Activated naive CD8-positive, alpha-beta T cell treated with anti-CD3 and anti-CD28 coated beads, Interleukin-2, amount 10 ng/mL, durations not matched to agents 7 days and 5 days (primary cell): ENCODE data around the gene GATM. TPM values are rescaled to one million over a fixed set of nuclear protein-coding genes. Genes with fewer than 3 reads are reported as not detected.
A peak's percentile ranks its signal among the peaks of the same experiment; 100 is the strongest.

Experiments used
- ATAC-seq: fragments of 150-1000 bp; cut with Tn5 transposase; one replicate; pipeline ENCODE4 v1.10.0; 2021; ENCODE audit warnings: low read depth, moderate library complexity
- POLR2A ChIA-PET: fragments of 350-600 bp; sonication (Branson Sonifier 250); formaldehyde crosslinking; loops from one replicate; lab custom pipeline; 2021; ENCODE audit warnings: antibody characterized with exemption; lab: Charles Lee
- DNase-seq: peaks from one replicate; pipeline ENCODE4 v3.0.0; 2021
- H3K27ac Mint-ChIP-seq: one replicate; pipeline ENCODE4 v1.8.0; 2022; ENCODE audit warnings: mild to moderate bottlenecking, mixed read lengths
- H3K27me3 Mint-ChIP-seq: one replicate; pipeline ENCODE4 v1.8.0; 2022; ENCODE audit warnings: mild to moderate bottlenecking, moderate library complexity, mixed read lengths
- H3K36me3 Mint-ChIP-seq: one replicate; pipeline ENCODE4 v1.8.0; 2021; ENCODE audit warnings: mild to moderate bottlenecking, mixed read lengths
- H3K4me1 Mint-ChIP-seq: one replicate; pipeline ENCODE4 v1.8.0; 2021; ENCODE audit warnings: mixed read lengths
- H3K4me3 Mint-ChIP-seq: one replicate; pipeline ENCODE4 v1.8.0; 2022; ENCODE audit warnings: mild to moderate bottlenecking, moderate library complexity, mixed read lengths
- H3K9me3 Mint-ChIP-seq: one replicate; pipeline ENCODE4 v1.8.0; 2021; ENCODE audit warnings: mixed read lengths
- total RNA-seq, 2 experiments: library from RNA; stranded (reverse); gene quantifications; one replicate each; pipeline ENCODE4 v1.2.3, GENCODE V29; 2021

The GATM gene
- total RNA-seq, 2 experiments from 2014 or later = 2.9 to 3.5 TPM

DNA sequence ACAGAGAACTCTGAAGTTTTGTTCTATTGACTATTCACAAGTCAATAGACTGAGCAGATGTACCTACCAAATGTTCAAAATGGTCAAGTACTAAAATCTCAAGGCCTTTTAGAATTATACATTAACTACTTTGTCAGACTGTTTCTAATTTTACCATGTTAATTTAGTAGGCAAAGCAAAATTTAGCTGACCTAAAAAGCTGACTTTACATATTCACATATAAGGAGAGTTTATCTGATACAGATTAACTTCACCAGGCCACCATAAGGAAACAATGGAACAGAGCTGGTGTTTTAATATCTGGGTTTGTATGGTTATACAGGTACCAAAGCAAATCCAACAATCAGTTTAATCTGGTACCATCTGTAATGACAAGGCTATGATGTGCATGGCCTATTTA lies 15.9 kb downstream of the GATM start:
- Mint-ChIP-seq H3K4me3 (no peak overlapping the region), H3K4me1 (no peaks in the 10 kb centered on the region), H3K9me3 (no peaks in the 10 kb centered on the region), H3K27me3 (no peaks in the 10 kb centered on the region), H3K27ac (no peak overlapping the region), H3K36me3 (no peaks in the 10 kb centered on the region)
- POLR2A ChIA-PET = no interaction called here
- ATAC-seq (no peak), DNase-seq (no peak)

DNA sequence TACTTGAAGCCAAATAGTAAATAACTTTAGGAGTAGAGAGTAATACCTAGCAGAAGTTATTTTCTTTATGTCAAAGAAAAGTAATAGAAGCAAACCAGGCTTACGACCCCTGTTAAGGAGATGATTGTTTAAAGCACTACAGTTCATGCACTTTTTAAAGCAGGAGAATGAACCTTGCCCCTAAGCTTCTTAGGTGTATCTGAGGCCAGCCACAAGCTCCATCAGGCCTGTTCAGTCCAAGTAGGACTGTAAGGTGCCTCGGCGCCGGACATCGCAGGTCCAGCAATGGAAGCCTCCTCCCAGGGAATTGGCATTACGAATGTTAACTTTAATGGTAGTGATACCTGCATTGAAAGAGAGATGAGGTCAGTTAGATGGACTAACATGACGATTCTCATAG lies 16.5 kb downstream of the GATM start:
- no peaks in the 10 kb centered on the region for H3K36me3 Mint-ChIP-seq
- H3K27ac Mint-ChIP-seq = no peak overlapping the region
- POLR2A ChIA-PET = no interaction called here
- H3K4me1 Mint-ChIP-seq = no peaks in the 10 kb centered on the region
- no peaks in the 10 kb centered on the region for H3K27me3 Mint-ChIP-seq
- no peak overlapping the region for H3K4me3 Mint-ChIP-seq
- DNase-seq = no peak
- no peaks in the 10 kb centered on the region for H3K9me3 Mint-ChIP-seq
- no peak for ATAC-seq

DNA sequence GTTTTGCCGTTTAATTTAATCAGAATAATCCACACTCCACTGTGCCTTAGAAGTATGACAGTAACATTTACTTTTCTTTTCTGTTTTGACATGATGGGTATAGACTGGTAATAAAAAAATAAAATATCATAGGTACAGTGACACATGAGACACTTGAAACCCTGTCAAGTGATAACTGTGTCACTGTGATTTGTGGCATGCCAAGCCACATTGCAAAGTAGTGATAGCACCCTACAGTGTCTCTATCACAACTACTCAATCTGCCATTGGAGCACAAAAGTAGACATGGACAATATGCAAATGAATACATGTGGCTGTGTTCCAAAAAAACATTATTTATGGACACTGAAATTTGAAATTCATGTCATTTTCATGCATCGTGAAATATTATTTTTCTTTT lies 22.5 kb downstream of the GATM start:
- H3K9me3 Mint-ChIP-seq = no peaks in the 10 kb centered on the region
- H3K36me3 Mint-ChIP-seq = no peaks in the 10 kb centered on the region
- POLR2A ChIA-PET = no interaction called here

DNA sequence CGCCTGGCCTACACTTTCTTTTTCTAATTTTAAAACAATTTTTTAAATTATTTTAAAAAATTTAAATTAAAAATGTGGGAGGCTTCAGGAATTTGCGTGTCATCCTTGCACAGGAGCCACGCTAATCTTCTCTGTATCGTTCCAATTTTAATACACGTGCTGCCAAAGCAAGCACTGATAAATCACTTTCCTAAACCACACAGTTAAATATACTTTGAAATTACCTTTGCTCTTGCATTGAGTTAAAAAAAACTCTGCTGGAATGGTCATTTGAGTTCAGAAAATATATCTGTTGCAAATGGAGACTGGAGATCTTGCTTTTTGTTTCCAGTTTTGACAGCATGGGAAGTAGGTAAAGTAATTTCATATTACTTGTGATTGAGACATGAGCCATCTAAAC lies 23.6 kb downstream of the GATM start:
- Mint-ChIP-seq H3K4me1 (no peaks in the 10 kb centered on the region), H3K27me3 (peaks cover 11% of the 10 kb centered on the region), H3K9me3 (no peaks in the 10 kb centered on the region), H3K4me3 (no peak overlapping the region), H3K27ac (no peak overlapping the region), H3K36me3 (no peaks in the 10 kb centered on the region)
- DNase-seq = no peak
- ATAC-seq = no peak
- POLR2A ChIA-PET = no interaction called here

More for the DNA sequence above, 22.5 kb downstream of the GATM start:
- Mint-ChIP-seq H3K27me3 (peaks cover 6% of the 10 kb centered on the region), H3K4me1 (no peaks in the 10 kb centered on the region), H3K4me3 (no peak overlapping the region), H3K27ac (no peak overlapping the region)
- DNase-seq = no peak
- ATAC-seq = no peak

DNA sequence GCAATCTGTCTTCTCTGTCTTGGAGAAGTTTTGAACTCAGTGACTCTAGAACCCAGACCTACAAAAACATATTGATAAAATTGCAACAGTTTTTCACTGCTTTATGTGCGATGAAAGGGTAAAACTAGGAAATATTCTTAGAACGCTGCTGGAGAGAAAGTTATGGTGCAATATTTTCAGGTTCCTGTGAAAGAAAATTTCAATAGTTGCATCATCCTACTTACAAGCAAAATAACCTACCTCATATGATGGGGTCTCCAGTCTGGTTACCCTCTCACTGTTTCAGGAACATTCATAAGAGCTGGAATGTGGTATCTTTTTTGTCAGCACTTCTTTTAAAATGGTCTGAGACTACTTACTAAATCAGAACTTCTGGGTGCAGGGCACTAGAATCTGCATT lies 27.1 kb downstream of the GATM start:
- no peaks in the 10 kb centered on the region for H3K4me1 Mint-ChIP-seq
- H3K9me3 Mint-ChIP-seq = no peaks in the 10 kb centered on the region
- POLR2A ChIA-PET = no interaction called here
- DNase-seq (no peak), ATAC-seq (no peak)
- no peaks in the 10 kb centered on the region for H3K36me3 Mint-ChIP-seq
- H3K27me3 Mint-ChIP-seq = peaks cover 34% of the 10 kb centered on the region
- no peak overlapping the region for H3K4me3 Mint-ChIP-seq
- H3K27ac Mint-ChIP-seq = no peak overlapping the region

DNA sequence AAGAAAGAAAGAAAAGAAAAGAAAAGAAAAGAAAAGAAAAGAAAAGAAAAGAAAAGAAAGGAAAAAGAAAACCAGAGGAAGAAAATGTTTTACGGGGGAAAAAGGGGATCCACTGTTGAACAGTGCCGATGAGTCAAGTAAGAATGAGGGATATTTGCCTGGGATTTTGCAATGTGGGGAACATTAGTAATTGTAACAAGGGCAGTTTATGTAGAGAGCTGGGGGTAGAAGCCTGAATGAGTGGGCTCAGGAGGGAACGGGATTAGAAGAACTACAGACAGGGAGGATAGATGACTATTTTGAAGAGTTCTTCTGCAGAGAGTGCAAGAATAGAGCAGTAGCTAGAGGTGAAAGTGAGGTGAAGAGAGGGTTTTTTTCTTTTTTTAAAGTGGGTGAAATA lies 28.7 kb downstream of the GATM start:
- no peak for ATAC-seq
- POLR2A ChIA-PET = no interaction called here
- Mint-ChIP-seq H3K36me3 (no peaks in the 10 kb centered on the region), H3K27me3 (peaks cover 40% of the 10 kb centered on the region), H3K4me1 (no peaks in the 10 kb centered on the region), H3K9me3 (no peaks in the 10 kb centered on the region), H3K27ac (no peak overlapping the region), H3K4me3 (no peak overlapping the region)
- no peak for DNase-seq

DNA sequence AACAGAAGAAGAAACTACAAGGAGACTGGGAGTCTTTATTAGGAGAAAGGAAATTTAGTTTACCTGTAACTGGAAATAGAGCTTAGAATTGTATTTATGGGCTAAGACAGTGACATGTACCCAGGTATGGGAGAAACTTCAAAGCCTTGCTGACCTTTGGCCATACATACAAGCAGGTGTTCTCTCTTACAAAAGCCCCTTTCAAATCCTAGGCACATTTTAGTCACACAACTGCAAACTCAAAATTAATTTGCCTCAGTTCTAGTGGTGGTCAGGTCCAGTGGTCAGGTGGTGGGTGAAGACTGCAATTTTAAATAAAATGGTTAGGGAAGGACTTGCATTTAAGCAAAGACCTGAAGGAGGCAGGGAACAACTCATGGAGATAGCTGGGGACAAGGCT lies 30.4 kb downstream of the GATM start:
- no peak overlapping the region for H3K4me3 Mint-ChIP-seq
- H3K27me3 Mint-ChIP-seq = peaks cover 39% of the 10 kb centered on the region
- ATAC-seq (no peak), DNase-seq (no peak)
- no peaks in the 10 kb centered on the region for H3K36me3 Mint-ChIP-seq
- POLR2A ChIA-PET = no interaction called here
- H3K4me1 Mint-ChIP-seq = no peaks in the 10 kb centered on the region
- H3K27ac Mint-ChIP-seq = no peak overlapping the region
- H3K9me3 Mint-ChIP-seq = no peaks in the 10 kb centered on the region

DNA sequence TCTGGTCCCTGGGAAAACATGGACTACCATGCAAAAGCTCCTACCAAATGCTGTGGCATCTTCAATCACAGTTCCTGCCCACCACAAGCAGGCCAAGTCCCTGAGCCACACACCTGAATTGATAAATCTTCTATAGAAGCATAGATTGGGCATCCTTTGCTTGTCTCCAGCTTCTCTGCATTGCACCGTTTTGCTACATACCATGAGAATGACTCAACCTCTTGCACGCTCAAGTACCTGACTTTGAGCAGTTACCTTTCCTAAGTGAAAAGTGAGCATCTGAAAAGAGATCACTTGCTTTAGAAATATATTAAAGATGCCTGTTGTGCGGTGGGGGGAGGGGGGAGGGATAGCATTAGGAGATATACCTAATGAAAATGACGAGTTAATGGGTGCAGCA lies 31.3 kb downstream of the GATM start:
- POLR2A ChIA-PET = no interaction called here
- no peak overlapping the region for H3K4me3 Mint-ChIP-seq
- no peaks in the 10 kb centered on the region for H3K9me3 Mint-ChIP-seq
- H3K27me3 Mint-ChIP-seq = peaks cover 41% of the 10 kb centered on the region
- H3K27ac Mint-ChIP-seq = no peak overlapping the region
- no peak for ATAC-seq
- no peak for DNase-seq
- H3K36me3 Mint-ChIP-seq = no peaks in the 10 kb centered on the region
- no peaks in the 10 kb centered on the region for H3K4me1 Mint-ChIP-seq

DNA sequence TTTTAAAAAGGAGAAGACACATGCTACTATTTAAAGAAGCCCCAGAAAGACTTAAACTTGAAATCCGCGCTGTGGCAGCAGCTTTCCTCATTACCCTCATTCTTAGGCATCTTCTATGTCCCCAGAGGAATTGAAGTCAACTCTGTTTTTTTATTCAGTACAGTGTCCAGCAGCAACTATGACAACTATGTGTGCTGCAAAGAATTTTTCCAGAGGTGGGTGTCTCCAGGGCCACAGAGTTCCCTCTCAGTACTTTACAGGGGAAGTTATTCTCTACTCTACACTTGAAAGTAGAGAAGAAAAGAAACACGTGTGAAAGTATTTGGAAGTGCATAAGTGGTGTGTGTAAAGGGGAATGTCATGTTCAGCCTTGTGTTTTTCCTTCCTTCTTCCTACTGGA lies 32.0 kb downstream of the GATM start:
- no peak overlapping the region for H3K27ac Mint-ChIP-seq
- no peaks in the 10 kb centered on the region for H3K36me3 Mint-ChIP-seq
- ATAC-seq = no peak
- no peaks in the 10 kb centered on the region for H3K4me1 Mint-ChIP-seq
- H3K27me3 Mint-ChIP-seq = peaks cover 47% of the 10 kb centered on the region
- POLR2A ChIA-PET = no interaction called here
- no peak for DNase-seq
- H3K4me3 Mint-ChIP-seq = no peak overlapping the region
- no peaks in the 10 kb centered on the region for H3K9me3 Mint-ChIP-seq

DNA sequence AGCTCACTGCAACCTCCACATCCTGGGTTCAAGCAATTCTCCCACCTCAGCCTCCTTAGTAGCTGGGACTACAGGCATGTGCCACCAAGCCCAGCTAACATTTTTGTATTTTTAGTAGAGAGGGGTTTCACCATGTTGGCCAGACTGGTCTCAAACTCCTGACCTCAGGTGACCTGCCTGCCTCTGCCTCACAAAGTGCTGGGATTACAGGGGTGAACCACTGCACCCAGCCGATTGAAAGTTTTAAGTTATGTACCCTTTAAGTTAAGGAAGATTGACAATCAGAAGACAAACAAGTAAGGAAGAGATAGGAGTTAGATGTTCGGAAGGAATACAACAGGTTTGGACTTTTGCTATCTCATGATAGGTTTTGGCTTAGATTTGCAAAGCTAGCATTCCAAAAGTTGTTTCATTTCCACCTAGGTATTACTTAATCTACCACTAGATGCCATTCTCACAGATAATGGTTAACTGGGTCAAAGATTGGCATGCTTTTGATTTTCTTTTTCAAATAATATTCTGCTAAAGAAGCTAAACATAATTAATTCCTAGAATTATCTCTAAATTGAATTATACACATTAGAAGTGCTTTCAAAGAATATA lies 35.0 kb downstream of the GATM start:
- POLR2A ChIA-PET = no interaction called here
- Mint-ChIP-seq H3K27me3 (peaks cover 36% of the 10 kb centered on the region), H3K36me3 (no peaks in the 10 kb centered on the region), H3K4me3 (no peak overlapping the region), H3K4me1 (peaks cover 3% of the 10 kb centered on the region), H3K9me3 (no peaks in the 10 kb centered on the region), H3K27ac (no peak overlapping the region)
- ATAC-seq (no peak), DNase-seq (no peak)

DNA sequence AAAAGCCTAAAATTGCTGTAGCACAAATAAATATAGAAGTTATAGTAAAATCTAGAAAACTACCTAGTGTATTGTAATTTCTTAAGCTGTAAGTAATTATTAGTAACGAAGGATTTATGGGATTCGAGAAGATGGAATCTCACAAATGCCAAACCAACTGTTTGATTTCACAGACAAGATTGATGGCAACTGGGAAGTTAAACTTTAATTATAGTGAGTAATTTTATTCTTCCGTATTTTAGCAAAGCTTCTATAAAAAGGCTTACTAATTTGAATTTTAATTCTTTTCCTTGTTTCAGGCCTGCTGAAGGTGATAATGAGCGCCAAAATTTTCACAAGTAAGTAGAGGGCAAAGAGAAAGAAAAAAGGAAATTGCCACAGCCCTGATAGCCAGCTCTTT lies 36.6 kb downstream of the GATM start:
- peaks cover 26% of the 10 kb centered on the region for H3K27me3 Mint-ChIP-seq
- H3K27ac Mint-ChIP-seq = no peak overlapping the region
- no peaks in the 10 kb centered on the region for H3K9me3 Mint-ChIP-seq
- no peak for ATAC-seq
- no peak overlapping the region for H3K4me3 Mint-ChIP-seq
- POLR2A ChIA-PET = no interaction called here
- H3K36me3 Mint-ChIP-seq = no peaks in the 10 kb centered on the region
- H3K4me1 Mint-ChIP-seq = peaks cover 9% of the 10 kb centered on the region
- DNase-seq = no peak

DNA sequence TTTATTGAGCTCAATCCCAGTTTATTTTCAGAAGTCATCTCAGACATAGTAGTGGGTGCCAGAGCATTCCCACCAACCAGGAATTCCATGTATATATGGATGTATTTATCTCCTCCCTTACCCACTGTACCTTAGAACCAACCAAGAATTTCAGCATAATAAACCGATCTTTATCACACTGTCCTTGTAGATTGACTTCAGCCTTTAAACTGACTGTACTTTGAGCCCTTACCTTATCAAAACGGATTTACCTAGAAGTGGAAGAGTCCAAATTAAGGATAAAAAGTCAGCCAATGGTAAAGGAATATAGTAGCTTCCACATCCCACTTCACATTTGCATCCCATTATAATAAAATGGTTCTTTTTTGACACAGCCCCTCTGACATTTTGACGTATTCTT lies 37.9 kb downstream of the GATM start:
- ATAC-seq = no peak
- H3K27me3 Mint-ChIP-seq = peaks cover 17% of the 10 kb centered on the region
- H3K4me3 Mint-ChIP-seq = no peak overlapping the region
- DNase-seq = no peak
- H3K9me3 Mint-ChIP-seq = no peaks in the 10 kb centered on the region
- H3K4me1 Mint-ChIP-seq = peaks cover 9% of the 10 kb centered on the region
- no peak overlapping the region for H3K27ac Mint-ChIP-seq
- no peaks in the 10 kb centered on the region for H3K36me3 Mint-ChIP-seq
- POLR2A ChIA-PET = no interaction called here

DNA sequence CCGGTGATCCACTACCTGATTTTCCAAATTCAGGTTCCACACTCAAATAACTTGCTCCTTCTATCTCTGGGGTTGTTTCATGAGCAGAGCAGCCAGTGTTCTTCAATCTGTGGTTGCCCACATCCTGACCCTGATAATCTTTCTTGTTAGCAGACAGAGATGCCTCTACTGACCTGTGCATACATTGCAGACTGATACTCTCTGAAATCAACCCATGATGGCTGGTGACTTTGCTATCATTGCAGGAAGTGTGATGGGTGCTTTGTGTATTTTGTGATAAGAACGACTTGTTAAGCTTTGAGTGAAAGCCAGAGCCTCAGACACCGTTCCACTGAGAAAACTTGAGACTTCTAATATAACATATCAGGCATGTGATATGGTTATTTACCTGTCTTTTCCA lies 39.9 kb downstream of the GATM start:
- DNase-seq (no peak), ATAC-seq (peak; percentile 94)
- H3K27ac Mint-ChIP-seq = peak overlapping the region; percentile 3
- H3K9me3 Mint-ChIP-seq = no peaks in the 10 kb centered on the region
- H3K4me3 Mint-ChIP-seq = peak overlapping the region; percentile 17
- POLR2A ChIA-PET = no interaction called here
- H3K27me3 Mint-ChIP-seq = peaks cover 18% of the 10 kb centered on the region
- no peaks in the 10 kb centered on the region for H3K36me3 Mint-ChIP-seq
- H3K4me1 Mint-ChIP-seq = peaks cover 11% of the 10 kb centered on the region

DNA sequence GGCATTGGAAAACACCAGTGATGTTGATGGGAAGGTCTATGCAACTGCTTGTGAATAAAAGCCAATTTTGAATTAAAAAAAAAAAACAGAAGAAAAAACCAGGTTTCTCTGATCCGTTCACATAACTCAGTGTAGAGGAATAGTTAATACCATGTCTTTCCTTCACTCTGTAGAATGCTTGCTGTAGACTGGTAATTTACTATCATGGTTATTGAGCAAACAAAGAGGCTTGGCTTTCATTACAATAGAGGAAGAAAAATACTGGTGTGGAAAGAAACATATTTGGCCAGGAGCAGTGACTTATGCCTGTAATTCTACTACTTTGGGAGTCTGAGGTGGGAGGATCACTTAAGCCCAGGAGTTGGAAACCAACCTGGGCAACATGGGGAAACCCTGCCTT lies 41.1 kb downstream of the GATM start:
- no peak overlapping the region for H3K27ac Mint-ChIP-seq
- H3K4me3 Mint-ChIP-seq = no peak overlapping the region
- peaks cover 11% of the 10 kb centered on the region for H3K4me1 Mint-ChIP-seq
- H3K36me3 Mint-ChIP-seq = no peaks in the 10 kb centered on the region
- no peak for ATAC-seq
- POLR2A ChIA-PET = no interaction called here
- DNase-seq = no peak
- H3K9me3 Mint-ChIP-seq = no peaks in the 10 kb centered on the region
- H3K27me3 Mint-ChIP-seq = peaks cover 20% of the 10 kb centered on the region

DNA sequence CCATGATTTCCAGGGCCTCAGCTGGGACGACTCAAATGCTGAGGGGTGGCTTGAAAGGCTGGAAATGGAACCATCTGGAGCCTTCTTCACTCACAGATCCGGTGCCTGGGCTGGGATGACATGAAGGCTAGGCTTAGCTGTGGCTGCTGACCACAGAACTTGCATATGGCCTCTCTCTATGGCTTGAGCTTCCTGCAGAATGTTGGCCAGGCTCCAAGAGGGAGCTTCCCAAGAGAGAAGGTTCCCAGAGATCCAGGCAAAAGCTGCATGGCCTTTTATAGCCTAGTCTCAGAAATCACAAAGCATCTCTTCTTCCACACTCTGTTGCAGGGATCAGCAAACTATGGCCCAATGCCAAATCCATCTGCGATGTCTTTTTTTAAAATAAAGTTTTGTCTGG lies 44.8 kb downstream of the GATM start:
- no peak overlapping the region for H3K27ac Mint-ChIP-seq
- POLR2A ChIA-PET = no interaction called here
- ATAC-seq = no peak

More for the DNA sequence above, 44.8 kb downstream of the GATM start:
- peaks cover 13% of the 10 kb centered on the region for H3K27me3 Mint-ChIP-seq
- H3K9me3 Mint-ChIP-seq = no peaks in the 10 kb centered on the region
- no peak for DNase-seq
- H3K36me3 Mint-ChIP-seq = no peaks in the 10 kb centered on the region
- H3K4me1 Mint-ChIP-seq = peaks cover 10% of the 10 kb centered on the region
- H3K4me3 Mint-ChIP-seq = no peak overlapping the region
